Measurements from ENCODE around the gene GINS2. TPM values are rescaled to one million over a fixed set of nuclear protein-coding genes. Genes with fewer than 3 reads are reported as not detected.

GINS2 gene
- total RNA-seq, 1 experiment from 2014 or later: 38.0 TPM

GRCh38 chr16:85678016-85678415 is 10.7 kb downstream of the GINS2 start (continued):
- TF ChIP-seq ATF3 (CRISPR knock-in tag; conservative IDR thresholded peaks at IDR 0.05): no peak
- no peak for TF ChIP-seq JUN (CRISPR knock-in tag; IDR thresholded peaks at IDR 0.05)
- no peak for TF ChIP-seq ZNF219 (CRISPR knock-in tag; IDR thresholded peaks at IDR 0.05; ENCODE audit: borderline replicate concordance)
- no peak for TF ChIP-seq CREM (CRISPR knock-in tag; IDR thresholded peaks at IDR 0.05)
- no peak for TF ChIP-seq ZNF263 (CRISPR knock-in tag; IDR thresholded peaks at IDR 0.05; ENCODE audit: low read depth)

GRCh38 chr16:85677383-85677967 is 11.3 kb downstream of the GINS2 start:
- ChIA-PET CTCF (interaction anchor here (1.0 to 6.8 kb wide), 3 partner anchors 12 to 45 kb away, joined by 3 to 75 read pairs (median 3); no protein-coding TSS in a partner anchor), POLR2A (no interaction called here)
- ATAC-seq: no peak
- Mint-ChIP-seq H3K27me3 (ENCODE audit: low read depth) (no peaks in the 10 kb centered on the region), H3K27ac (peak overlapping the region; percentile 42; the same call in 1 of the 2 replicates), H3K4me1 (no peaks in the 10 kb centered on the region), H3K9me3 (no peaks in the 10 kb centered on the region), H3K36me3 (peaks cover 45% of the 10 kb centered on the region), H3K4me3 (no peak overlapping the region)
- TF ChIP-seq E2F5 (CRISPR knock-in tag; IDR thresholded peaks at IDR 0.05) (no peak), ZSCAN18 (CRISPR knock-in tag; IDR thresholded peaks at IDR 0.05) (no peak), NFATC4 (CRISPR knock-in tag; IDR thresholded peaks at IDR 0.05) (peak; percentile 8; the same call in 1 of the 2 replicates), CTCF (IDR thresholded peaks at IDR 0.05) (no peak)
- DNase-seq (ENCODE audit: low spot score): no peak

- H3K36me3 Mint-ChIP-seq: peaks cover 51% of the 10 kb centered on the region
Measured at GRCh38 chr16:85676466-85676865, 12.3 kb downstream of the GINS2 start.

GRCh38 chr16:85675251-85675874 is 13.4 kb downstream of the GINS2 start:
- Mint-ChIP-seq H3K4me1 (no peaks in the 10 kb centered on the region), H3K27me3 (ENCODE audit: low read depth) (no peaks in the 10 kb centered on the region), H3K9me3 (no peaks in the 10 kb centered on the region), H3K27ac (no peak overlapping the region), H3K36me3 (peaks cover 50% of the 10 kb centered on the region), H3K4me3 (no peak overlapping the region)
- CTCF ChIA-PET: interaction anchor here (0.6 to 6.8 kb wide), 15 partner anchors 9 to 282 kb away, joined by 3 to 75 read pairs (median 3); partner anchors contain the start of gene GINS2
- ATAC-seq: peak; percentile 53
- POLR2A ChIA-PET: interaction anchor here (1.6 kb wide), 1 partner anchor 10 kb away, joined by 4 read pairs; no protein-coding TSS in a partner anchor
- TF ChIP-seq IRF2 (CRISPR knock-in tag; IDR thresholded peaks at IDR 0.05; ENCODE audit: borderline replicate concordance, low read depth) (no peak), ZBTB43 (CRISPR knock-in tag; IDR thresholded peaks at IDR 0.05) (no peak), NR2C2 (CRISPR knock-in tag; IDR thresholded peaks at IDR 0.05) (no peak), CBFB (CRISPR knock-in tag; IDR thresholded peaks at IDR 0.05; ENCODE audit: low read depth) (no peak), ZNF416 (CRISPR knock-in tag; IDR thresholded peaks at IDR 0.05) (no peak), ATF2 (CRISPR knock-in tag; IDR thresholded peaks at IDR 0.05; ENCODE audit: borderline replicate concordance, low read depth) (no peak)
- no peak for DNase-seq (ENCODE audit: low spot score)

More at GRCh38 chr16:85676466-85676865, 12.3 kb downstream of the GINS2 start:
- TF ChIP-seq MXD4 (CRISPR knock-in tag; IDR thresholded peaks at IDR 0.05; ENCODE audit: borderline replicate concordance) (no peak), JUN (CRISPR knock-in tag; IDR thresholded peaks at IDR 0.05) (no peak), SP1 (CRISPR knock-in tag; conservative IDR thresholded peaks at IDR 0.05) (no peak), EMX1 (CRISPR knock-in tag; IDR thresholded peaks at IDR 0.05) (no peak), ZNF423 (CRISPR knock-in tag; IDR thresholded peaks at IDR 0.05) (no peak), PRRX2 (CRISPR knock-in tag; IDR thresholded peaks at IDR 0.05) (no peak; the same call in 1 of the 2 replicates), CREB1 (CRISPR knock-in tag; IDR thresholded peaks at IDR 0.05) (no peak), FOXJ3 (CRISPR knock-in tag; IDR thresholded peaks at IDR 0.05; ENCODE audit: borderline replicate concordance) (no peak), IRF2 (CRISPR knock-in tag; IDR thresholded peaks at IDR 0.05; ENCODE audit: borderline replicate concordance, low read depth) (no peak), TP53 (CRISPR knock-in tag; IDR thresholded peaks at IDR 0.05) (no peak)
- H3K4me1 Mint-ChIP-seq: no peaks in the 10 kb centered on the region
- POLR2A ChIA-PET: interaction anchor here (1.6 kb wide), 1 partner anchor 9 kb away, joined by 4 read pairs; no protein-coding TSS in a partner anchor
- no peak overlapping the region for H3K4me3 Mint-ChIP-seq
- no peaks in the 10 kb centered on the region for H3K9me3 Mint-ChIP-seq
- DNase-seq (ENCODE audit: low spot score) (no peak), ATAC-seq (no peak)
- no peaks in the 10 kb centered on the region for H3K27me3 Mint-ChIP-seq (ENCODE audit: low read depth)
- CTCF ChIA-PET: interaction anchor here (1.0 to 6.8 kb wide), 8 partner anchors 13 to 283 kb away, joined by 3 to 75 read pairs (median 6); partner anchors contain the start of gene GINS2
- H3K27ac Mint-ChIP-seq: peak overlapping the region; percentile 67; the same call in 1 of the 2 replicates
